ENCODE measurements around the gene NFU1. TPM values are rescaled to one million over a fixed set of nuclear protein-coding genes. Genes with fewer than 3 reads are reported as not detected.

The NFU1 gene
- total and polyA plus RNA-seq, 2 donors (not counting 1 experiment from before 2014, with no cell fraction given): 57.3 to 62.9 TPM

DNA sequence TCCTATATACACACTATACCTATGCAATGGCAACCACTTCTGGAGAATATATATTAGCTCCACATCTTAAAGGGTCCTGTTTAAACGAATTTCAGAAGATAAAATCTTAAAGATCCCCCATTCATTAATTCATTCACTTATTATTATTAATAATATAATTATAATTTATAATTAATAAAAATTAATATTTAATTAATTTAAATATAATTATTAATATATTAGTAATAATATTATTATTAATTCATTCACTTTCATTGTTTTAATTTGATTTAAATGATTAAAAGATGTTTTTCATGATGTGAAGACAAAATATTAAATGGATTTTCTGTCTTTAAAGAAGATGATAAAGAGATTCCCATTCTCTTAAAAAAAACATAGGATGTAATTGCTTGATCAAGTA is 21.1 kb downstream of the NFU1 start:
- Histone ChIP-seq H2AFZ (ENCODE audit: low read length) (no peak overlapping the region), H4K20me1 (ENCODE audit: control insufficient read depth, extremely low read depth, insufficient read depth, low read length) (no peaks in the 10 kb centered on the region), H3K4me3 (replicated peaks in 1 of 4; ENCODE audit: control extremely low read depth in 1 of 4, insufficient read depth in 1 of 4, low read depth in 3 of 4, low read length in 4 of 4) (no peak overlapping the region), H3K9ac (ENCODE audit: insufficient read depth, low read length) (no peak overlapping the region), H3K79me2 (ENCODE audit: control insufficient read depth, insufficient read depth, low read length) (no peaks in the 10 kb centered on the region), H3K27me3 (ENCODE audit: control insufficient read depth, insufficient read depth, low read length) (no peaks in the 10 kb centered on the region), H3K9me3 (ENCODE audit: control insufficient read depth, insufficient read depth, low read depth, low read length) (no peaks in the 10 kb centered on the region), H3K27ac (ENCODE audit: insufficient read depth, low read length) (no peak overlapping the region), H3K4me1 (ENCODE audit: control insufficient read depth, extremely low read depth, insufficient read depth, low read length) (no peaks in the 10 kb centered on the region), H3K4me2 (ENCODE audit: extremely low read depth, insufficient read depth, low read length) (no peak overlapping the region), H3K36me3 (ENCODE audit: control insufficient read depth, insufficient read depth, low read length) (no peaks in the 10 kb centered on the region)
- TF ChIP-seq EZH2 (IDR thresholded peaks at IDR 0.05; ENCODE audit: low read length, missing control alignments): no peak
- TF ChIP-seq, protein P1, sequence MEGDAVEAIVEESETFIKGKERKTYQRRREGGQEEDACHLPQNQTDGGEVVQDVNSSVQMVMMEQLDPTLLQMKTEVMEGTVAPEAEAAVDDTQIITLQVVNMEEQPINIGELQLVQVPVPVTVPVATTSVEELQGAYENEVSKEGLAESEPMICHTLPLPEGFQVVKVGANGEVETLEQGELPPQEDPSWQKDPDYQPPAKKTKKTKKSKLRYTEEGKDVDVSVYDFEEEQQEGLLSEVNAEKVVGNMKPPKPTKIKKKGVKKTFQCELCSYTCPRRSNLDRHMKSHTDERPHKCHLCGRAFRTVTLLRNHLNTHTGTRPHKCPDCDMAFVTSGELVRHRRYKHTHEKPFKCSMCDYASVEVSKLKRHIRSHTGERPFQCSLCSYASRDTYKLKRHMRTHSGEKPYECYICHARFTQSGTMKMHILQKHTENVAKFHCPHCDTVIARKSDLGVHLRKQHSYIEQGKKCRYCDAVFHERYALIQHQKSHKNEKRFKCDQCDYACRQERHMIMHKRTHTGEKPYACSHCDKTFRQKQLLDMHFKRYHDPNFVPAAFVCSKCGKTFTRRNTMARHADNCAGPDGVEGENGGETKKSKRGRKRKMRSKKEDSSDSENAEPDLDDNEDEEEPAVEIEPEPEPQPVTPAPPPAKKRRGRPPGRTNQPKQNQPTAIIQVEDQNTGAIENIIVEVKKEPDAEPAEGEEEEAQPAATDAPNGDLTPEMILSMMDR (conservative IDR thresholded peaks at IDR 0.05 in 1 of 2, IDR thresholded peaks at IDR 0.05 in 1 of 2; ENCODE audit: low read depth in 1 of 2, low read length in 2 of 2): no peak
- DNase-seq (ENCODE audit: low read depth in 2 of 2): no peak

DNA sequence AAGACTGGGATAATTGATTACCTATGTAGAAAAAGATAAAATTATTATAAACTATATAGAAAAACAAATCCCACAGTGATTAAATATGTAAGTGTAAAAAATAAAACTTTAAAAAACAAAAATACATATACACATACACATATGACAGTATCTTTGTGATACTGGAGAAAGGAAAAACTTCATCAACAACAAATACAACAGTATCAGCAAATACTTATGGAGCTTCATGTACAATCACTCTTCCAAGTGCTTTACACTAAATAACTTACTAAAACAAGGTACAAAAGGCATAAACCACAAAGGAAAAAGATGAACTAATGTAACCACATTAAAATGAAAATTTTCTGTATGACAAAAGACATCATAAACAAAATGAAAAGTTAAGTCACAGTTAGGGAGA is 26.1 kb downstream of the NFU1 start:
- Histone ChIP-seq H3K27ac (ENCODE audit: insufficient read depth, low read length) (no peak overlapping the region), H3K4me1 (ENCODE audit: control insufficient read depth, extremely low read depth, insufficient read depth, low read length) (no peaks in the 10 kb centered on the region), H3K27me3 (ENCODE audit: control insufficient read depth, insufficient read depth, low read length) (no peaks in the 10 kb centered on the region), H3K9ac (ENCODE audit: insufficient read depth, low read length) (no peak overlapping the region), H4K20me1 (ENCODE audit: control insufficient read depth, extremely low read depth, insufficient read depth, low read length) (no peaks in the 10 kb centered on the region), H2AFZ (ENCODE audit: low read length) (no peak overlapping the region), H3K4me3 (replicated peaks in 1 of 4; ENCODE audit: control extremely low read depth in 1 of 4, insufficient read depth in 1 of 4, low read depth in 3 of 4, low read length in 4 of 4) (no peak overlapping the region), H3K36me3 (ENCODE audit: control insufficient read depth, insufficient read depth, low read length) (no peaks in the 10 kb centered on the region), H3K4me2 (ENCODE audit: extremely low read depth, insufficient read depth, low read length) (no peak overlapping the region), H3K9me3 (ENCODE audit: control insufficient read depth, insufficient read depth, low read depth, low read length) (no peaks in the 10 kb centered on the region), H3K79me2 (ENCODE audit: control insufficient read depth, insufficient read depth, low read length) (no peaks in the 10 kb centered on the region)
- DNase-seq (ENCODE audit: low read depth in 2 of 2): no peak
- TF ChIP-seq EZH2 (IDR thresholded peaks at IDR 0.05; ENCODE audit: low read length, missing control alignments): no peak
- TF ChIP-seq, protein P1 (conservative IDR thresholded peaks at IDR 0.05 in 1 of 2, IDR thresholded peaks at IDR 0.05 in 1 of 2; ENCODE audit: low read depth in 1 of 2, low read length in 2 of 2): no peak

DNA sequence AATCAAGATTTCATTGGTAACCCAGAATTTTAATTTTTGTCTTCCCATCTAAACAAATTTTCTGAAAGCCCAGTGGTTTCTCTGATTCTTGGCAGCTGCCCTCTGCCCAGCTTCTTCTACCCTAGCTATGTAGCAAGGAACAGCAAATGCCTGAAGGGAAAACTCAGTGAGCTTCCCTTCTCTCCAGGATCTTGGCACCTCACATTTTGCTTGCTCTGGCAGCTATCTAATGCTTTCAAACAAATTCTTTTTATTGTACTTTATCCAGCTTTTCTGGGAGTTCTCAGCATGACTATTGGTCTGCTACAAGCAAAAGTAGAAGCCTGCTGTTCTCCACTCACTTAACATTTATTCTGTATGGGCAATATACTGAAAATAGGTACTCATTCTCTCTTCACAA is 31.9 kb downstream of the NFU1 start:
- Histone ChIP-seq H3K36me3 (ENCODE audit: control insufficient read depth, insufficient read depth, low read length) (no peaks in the 10 kb centered on the region), H4K20me1 (ENCODE audit: control insufficient read depth, extremely low read depth, insufficient read depth, low read length) (no peaks in the 10 kb centered on the region), H2AFZ (ENCODE audit: low read length) (no peak overlapping the region), H3K27ac (ENCODE audit: insufficient read depth, low read length) (no peak overlapping the region), H3K27me3 (ENCODE audit: control insufficient read depth, insufficient read depth, low read length) (no peaks in the 10 kb centered on the region), H3K9me3 (ENCODE audit: control insufficient read depth, insufficient read depth, low read depth, low read length) (no peaks in the 10 kb centered on the region), H3K9ac (ENCODE audit: insufficient read depth, low read length) (no peak overlapping the region), H3K4me1 (ENCODE audit: control insufficient read depth, extremely low read depth, insufficient read depth, low read length) (no peaks in the 10 kb centered on the region), H3K4me3 (replicated peaks in 1 of 4; ENCODE audit: control extremely low read depth in 1 of 4, insufficient read depth in 1 of 4, low read depth in 3 of 4, low read length in 4 of 4) (no peak overlapping the region), H3K79me2 (ENCODE audit: control insufficient read depth, insufficient read depth, low read length) (no peaks in the 10 kb centered on the region), H3K4me2 (ENCODE audit: extremely low read depth, insufficient read depth, low read length) (no peak overlapping the region)
- TF ChIP-seq, protein P1 (conservative IDR thresholded peaks at IDR 0.05 in 1 of 2, IDR thresholded peaks at IDR 0.05 in 1 of 2; ENCODE audit: low read depth in 1 of 2, low read length in 2 of 2): no peak
- TF ChIP-seq EZH2 (IDR thresholded peaks at IDR 0.05; ENCODE audit: low read length, missing control alignments): no peak
- DNase-seq (ENCODE audit: low read depth in 2 of 2): no peak
